H9 (cell line): ENCODE measurements around the gene SLC44A1. TPM values are rescaled to one million over a fixed set of nuclear protein-coding genes. Genes with fewer than 3 reads are reported as not detected.
A peak's percentile ranks its signal among the peaks of the same experiment; 100 is the strongest.

ENCODE experiments used
- DNase-seq: peaks from one replicate; pipeline ENCODE4 v3.0.0-alpha.2; 2017
- H2AFZ ChIP-seq: one replicate; pipeline ENCODE4 v1.6.1; 2013; ENCODE audit warnings: mild to moderate bottlenecking, low read length, control low read depth, moderate library complexity
- H2AK5ac ChIP-seq: 2 replicates; pipeline ENCODE4 v1.6.1; 2013; ENCODE audit warnings: low read length, control low read depth, mixed read lengths; ENCODE audit not compliant: insufficient read length
- H2BK120ac ChIP-seq: one replicate; pipeline ENCODE4 v1.6.1; 2013; ENCODE audit warnings: low read depth, mild to moderate bottlenecking, low read length, control low read depth, inconsistent platforms; ENCODE audit not compliant: poor library complexity, severe bottlenecking
- H2BK12ac ChIP-seq: 2 replicates; pipeline ENCODE4 v1.6.1; 2013; ENCODE audit warnings: low read length, control low read depth, mixed read lengths, low read depth; ENCODE audit not compliant: insufficient read length
- H2BK15ac ChIP-seq: 2 replicates; pipeline ENCODE4 v1.6.1; 2013; ENCODE audit warnings: low read depth, low read length, control low read depth
- H2BK20ac ChIP-seq: one replicate; pipeline ENCODE4 v1.6.1; 2013; ENCODE audit warnings: low read depth, mild to moderate bottlenecking, low read length, control low read depth, inconsistent platforms; ENCODE audit not compliant: poor library complexity, severe bottlenecking
- H2BK5ac ChIP-seq: 2 replicates; pipeline ENCODE4 v1.6.1; 2013; ENCODE audit warnings: low read length, control low read depth, mixed read lengths; ENCODE audit not compliant: insufficient read length
- H3K14ac ChIP-seq: 2 replicates; pipeline ENCODE4 v1.6.1; 2013; ENCODE audit warnings: low read length, control low read depth; ENCODE audit not compliant: insufficient read depth
- H3K18ac ChIP-seq: 2 replicates; pipeline ENCODE4 v1.6.1; 2013; ENCODE audit warnings: low read depth, mild to moderate bottlenecking, mixed read lengths, low read length, control low read depth; ENCODE audit not compliant: insufficient read length
- H3K23ac ChIP-seq: 2 replicates; pipeline ENCODE4 v1.6.1; 2013; ENCODE audit warnings: low read length, control low read depth, mixed read lengths, low read depth; ENCODE audit not compliant: insufficient read length
- H3K23me2 ChIP-seq: 2 replicates; pipeline ENCODE4 v1.6.1; 2013; ENCODE audit warnings: low read depth, mild to moderate bottlenecking, mixed read lengths, low read length, control low read depth; ENCODE audit not compliant: insufficient read length, poor library complexity, severe bottlenecking
- H3K27ac ChIP-seq: 2 replicates; pipeline ENCODE4 v1.5.1; 2013; ENCODE audit warnings: low read length, control low read depth, mixed read lengths, low read depth; ENCODE audit not compliant: insufficient read length
- H3K27me3 ChIP-seq: 2 replicates; pipeline ENCODE4 v1.6.1; 2013; ENCODE audit warnings: low read length, control low read depth, inconsistent platforms; ENCODE audit not compliant: insufficient read depth
- H3K4ac ChIP-seq: 2 replicates; pipeline ENCODE4 v1.6.1; 2013; ENCODE audit warnings: low read depth, mild to moderate bottlenecking, control low read depth, inconsistent platforms, low read length, moderate library complexity
- H3K4me1 ChIP-seq: 2 replicates; pipeline ENCODE4 v1.6.1; 2013; ENCODE audit warnings: low read length, control low read depth, inconsistent platforms; ENCODE audit not compliant: insufficient read depth
- H3K4me2 ChIP-seq: 2 replicates; pipeline ENCODE4 v1.6.1; 2013; ENCODE audit warnings: low read length, control low read depth, mixed read lengths; ENCODE audit not compliant: insufficient read length, insufficient read depth
- H3K56ac ChIP-seq: 2 replicates; pipeline ENCODE4 v1.6.1; 2013; ENCODE audit warnings: low read depth, mild to moderate bottlenecking, mixed read lengths, low read length, control low read depth; ENCODE audit not compliant: insufficient read length
- H3K79me1 ChIP-seq: 2 replicates; pipeline ENCODE4 v1.6.1; 2013; ENCODE audit warnings: low read depth, mild to moderate bottlenecking, moderate library complexity, low read length, control low read depth, inconsistent platforms; ENCODE audit not compliant: insufficient read depth, poor library complexity, severe bottlenecking
- H3K79me2 ChIP-seq: 2 replicates; pipeline ENCODE4 v1.6.1; 2013; ENCODE audit warnings: low read length, control low read depth, inconsistent platforms; ENCODE audit not compliant: insufficient read depth
- H3K9ac ChIP-seq: 2 replicates; pipeline ENCODE4 v1.6.1; 2013; ENCODE audit warnings: low read length, control low read depth, mixed read lengths; ENCODE audit not compliant: insufficient read length; ENCODE audit errors: extremely low read depth
- H3K9me3 ChIP-seq: one replicate; pipeline ENCODE4 v1.6.1; 2013; ENCODE audit warnings: low read depth, low read length, inconsistent platforms; ENCODE audit not compliant: control insufficient read depth
- H3T11ph ChIP-seq: one replicate; pipeline ENCODE4 v1.6.1; 2013; ENCODE audit warnings: mild to moderate bottlenecking, low read length, control low read depth, inconsistent platforms
- H4K20me1 ChIP-seq: one replicate; pipeline ENCODE4 v1.6.1; 2013; ENCODE audit not compliant: control insufficient read depth, insufficient read length, insufficient read depth
- H4K5ac ChIP-seq: 2 replicates; pipeline ENCODE4 v1.6.1; 2013; ENCODE audit warnings: low read depth, mild to moderate bottlenecking, mixed read lengths, low read length, control low read depth; ENCODE audit not compliant: insufficient read length
- H4K8ac ChIP-seq: replicated peaks from 2 replicates; pipeline ENCODE4 v1.6.1; 2013; ENCODE audit warnings: low read length, control low read depth, mixed read lengths, low read depth; ENCODE audit not compliant: insufficient read length
- H4K91ac ChIP-seq: 2 replicates; pipeline ENCODE4 v1.6.1; 2013; ENCODE audit warnings: low read depth, mild to moderate bottlenecking, moderate library complexity, mixed read lengths, low read length, control low read depth; ENCODE audit not compliant: insufficient read length
- H3K27ac Mint-ChIP-seq, 3 experiments: 2 replicates in 2 of 3; 3 replicates in 1 of 3; pipeline ENCODE4 v1.8.0; 2020 to 2021; ENCODE audit warnings: mixed read lengths in 3 of 3, mild to moderate bottlenecking in 1 of 3, moderate library complexity in 1 of 3
- H3K27me3 Mint-ChIP-seq: 2 replicates; pipeline ENCODE4 v1.8.0; 2021; ENCODE audit warnings: low read depth, mild to moderate bottlenecking, moderate library complexity, mixed read lengths
- H3K36me3 Mint-ChIP-seq, 3 experiments: 2 replicates in 2 of 3; 3 replicates in 1 of 3; pipeline ENCODE4 v1.8.0; 2020 to 2021; ENCODE audit warnings: low read depth in 3 of 3, mixed read lengths in 3 of 3; ENCODE audit not compliant: insufficient read depth in 1 of 3
- H3K4me1 Mint-ChIP-seq, 2 experiments: 2 replicates each; pipeline ENCODE4 v1.8.0; 2020; ENCODE audit warnings: mixed read lengths in 2 of 2
- H3K4me3 Mint-ChIP-seq, 2 experiments: 2 replicates in 1 of 2; 3 replicates in 1 of 2; pipeline ENCODE4 v1.8.0; 2020 to 2021; ENCODE audit warnings: mild to moderate bottlenecking in 2 of 2, mixed read lengths in 2 of 2, moderate library complexity in 1 of 2
- H3K9me3 Mint-ChIP-seq, 2 experiments: 2 replicates in 1 of 2; 3 replicates in 1 of 2; pipeline ENCODE4 v1.8.0; 2020; ENCODE audit warnings: mild to moderate bottlenecking in 2 of 2, mixed read lengths in 2 of 2, moderate library complexity in 1 of 2
- WGBS: extraction: QIAGEN DNeasy Blood & Tissue Kit; methylation state at CpG from one replicate; pipeline ENCODE4 v1.1.7; 2013; ENCODE audit warnings: missing lambda C conversion rate, low lambda C conversion rate, mixed read lengths; ENCODE audit not compliant: insufficient read length; ENCODE audit errors: extremely low coverage; 5-methylcytosine and 5-hydroxymethylcytosine counted together
- total RNA-seq: library from RNA; stranded (reverse); gene quantifications from 2 replicates; pipeline ENCODE4 v1.2.1, GENCODE V29; 2021
- TF ChIP-seq, protein P1 (sequence below): fragments of 200-600 bp; sonication (generic); conservative IDR thresholded peaks from 3 replicates; pipeline ENCODE4 v1.8.0; 2021; ENCODE audit warnings: antibody characterized with exemption, mild to moderate bottlenecking

Gene SLC44A1
- total RNA-seq, 1 experiment from 2014 or later, result 60.7 TPM

DNA sequence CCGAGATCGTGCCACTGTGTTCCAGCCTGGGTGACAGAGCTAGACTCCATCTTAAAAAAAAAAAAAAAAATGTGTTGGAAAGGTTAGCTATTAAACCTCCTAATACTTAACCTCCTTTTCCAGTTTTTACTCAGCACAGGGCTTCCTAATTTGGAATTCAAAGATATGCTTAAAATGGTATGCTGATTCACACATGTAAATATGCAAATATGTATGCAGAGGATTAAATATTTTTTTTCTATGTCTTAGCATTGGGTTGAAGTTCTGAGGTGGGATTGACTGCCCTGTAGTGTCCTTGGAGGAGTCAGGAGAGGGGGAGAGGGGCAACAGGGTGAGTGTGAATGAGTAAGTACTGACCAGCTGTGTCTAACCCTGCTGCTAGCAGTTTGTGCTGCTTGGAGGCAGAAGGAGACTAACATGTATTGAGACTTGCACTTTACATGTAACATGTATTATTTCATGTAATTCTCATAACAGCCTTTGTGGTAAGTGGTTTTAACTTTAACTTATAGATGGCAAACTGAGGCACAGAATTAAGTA is 63.2 kb downstream of the SLC44A1 start:
- Histone ChIP-seq H3K23ac (no peak overlapping the region), H4K8ac (no peak overlapping the region), H2AFZ (no peak overlapping the region), H3K4me2 (no peak overlapping the region), H3K14ac (no peak overlapping the region), H3K9me3 (no peaks in the 10 kb centered on the region), H2BK5ac (no peak overlapping the region), H3K27me3 (no peaks in the 10 kb centered on the region), H2BK12ac (no peak overlapping the region), H3K18ac (no peak overlapping the region), H2BK120ac (no peak overlapping the region), H3K56ac (no peak overlapping the region), H2AK5ac (no peak overlapping the region), H4K20me1 (no peaks in the 10 kb centered on the region), H3K9ac (no peak overlapping the region), H3K27ac (no peak overlapping the region), H3K4me1 (peaks cover 3% of the 10 kb centered on the region; the same call in 1 of the 2 replicates), H4K91ac (no peak overlapping the region), H3K23me2 (no peaks in the 10 kb centered on the region), H4K5ac (no peak overlapping the region), H3K79me2 (0 out of 2 replicates have a peak, but pooled peaks cover 3% of the 10 kb centered on the region), H3T11ph (no peak overlapping the region), H3K4ac (no peak overlapping the region), H2BK20ac (no peak overlapping the region), H2BK15ac (no peak overlapping the region), H3K79me1 (no peaks in the 10 kb centered on the region)
- no peaks in the 10 kb centered on the region for H3K9me3 Mint-ChIP-seq
- no peak for DNase-seq
- H3K27ac Mint-ChIP-seq, result peak overlapping the region; percentile 7 to 81 (median 69); a peak in 2 of 7 replicates
- H3K4me3 Mint-ChIP-seq, result no peak overlapping the region
- peaks cover 32 to 34% of the 10 kb centered on the region in 2 experiments for H3K4me1 Mint-ChIP-seq
- WGBS, result no CpG with 5 or more reads among the region's 2 CpGs
- no peaks in the 10 kb centered on the region for H3K27me3 Mint-ChIP-seq
- H3K36me3 Mint-ChIP-seq, result peaks cover 1 to 8% (median 8%) of the 10 kb centered on the region in 3 experiments; a peak in 5 of 7 replicates
- TF ChIP-seq, protein P1, sequence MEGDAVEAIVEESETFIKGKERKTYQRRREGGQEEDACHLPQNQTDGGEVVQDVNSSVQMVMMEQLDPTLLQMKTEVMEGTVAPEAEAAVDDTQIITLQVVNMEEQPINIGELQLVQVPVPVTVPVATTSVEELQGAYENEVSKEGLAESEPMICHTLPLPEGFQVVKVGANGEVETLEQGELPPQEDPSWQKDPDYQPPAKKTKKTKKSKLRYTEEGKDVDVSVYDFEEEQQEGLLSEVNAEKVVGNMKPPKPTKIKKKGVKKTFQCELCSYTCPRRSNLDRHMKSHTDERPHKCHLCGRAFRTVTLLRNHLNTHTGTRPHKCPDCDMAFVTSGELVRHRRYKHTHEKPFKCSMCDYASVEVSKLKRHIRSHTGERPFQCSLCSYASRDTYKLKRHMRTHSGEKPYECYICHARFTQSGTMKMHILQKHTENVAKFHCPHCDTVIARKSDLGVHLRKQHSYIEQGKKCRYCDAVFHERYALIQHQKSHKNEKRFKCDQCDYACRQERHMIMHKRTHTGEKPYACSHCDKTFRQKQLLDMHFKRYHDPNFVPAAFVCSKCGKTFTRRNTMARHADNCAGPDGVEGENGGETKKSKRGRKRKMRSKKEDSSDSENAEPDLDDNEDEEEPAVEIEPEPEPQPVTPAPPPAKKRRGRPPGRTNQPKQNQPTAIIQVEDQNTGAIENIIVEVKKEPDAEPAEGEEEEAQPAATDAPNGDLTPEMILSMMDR, result no peak
